ENCODE data around the gene KIF25. TPM values are rescaled to one million over a fixed set of nuclear protein-coding genes. Genes with fewer than 3 reads are reported as not detected.

The KIF25 gene
- polyA plus RNA-seq, 2 donors = 0.05 to 0.10 TPM

Other genes with a start within 250 kb of the KIF25 start
- gene AFDN, start 170.8 kb upstream of the KIF25 start, polyA plus RNA-seq = 100 to 1,000 TPM in 1 of 2 donors, 10 to 100 TPM in 1; 91.7 to 124 TPM
- under 1 TPM; 0.02 TPM for gene FRMD1, start 81.5 kb downstream of the KIF25 start, polyA plus RNA-seq

All from esophagus (tissue), 2 donors.